ENCODE measurements around the gene KRT82. TPM values are rescaled to one million over a fixed set of nuclear protein-coding genes. Genes with fewer than 3 reads are reported as not detected.
"Not testable (repeated sequence)": the region's sequence is repeated elsewhere in the genome, so short reads cannot be mapped to it uniquely, and the experiment has no call there.

Gene KRT82
- total and polyA plus RNA-seq, 4 experiments from 2014 or later: not detected

DNA sequence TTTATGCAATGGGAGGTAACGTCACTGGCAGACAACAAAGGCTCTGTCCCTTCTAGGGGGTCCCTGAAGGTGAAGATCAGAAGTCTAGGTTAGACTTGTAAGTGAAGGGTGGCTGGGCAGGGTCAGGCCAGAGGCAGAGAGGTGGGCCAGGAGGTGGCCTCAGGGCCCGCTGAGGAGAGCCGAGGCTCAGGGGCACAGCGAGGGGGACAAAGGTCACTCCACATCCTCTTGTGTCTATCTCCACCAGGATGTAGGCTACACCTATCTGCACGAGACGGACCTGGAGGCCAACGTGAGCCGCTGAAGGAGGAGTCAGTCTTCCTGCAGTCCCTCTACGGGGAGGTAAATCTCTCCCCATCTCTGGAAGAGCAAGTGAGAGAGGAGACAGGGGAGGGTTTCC is 59.1 kb downstream of the KRT82 start:
- no peaks in the 10 kb centered on the region for H3K36me3 ChIP-seq (ENCODE audit: insufficient read depth, low read length)
- no peaks in the 10 kb centered on the region for H3K36me3 Mint-ChIP-seq

DNA sequence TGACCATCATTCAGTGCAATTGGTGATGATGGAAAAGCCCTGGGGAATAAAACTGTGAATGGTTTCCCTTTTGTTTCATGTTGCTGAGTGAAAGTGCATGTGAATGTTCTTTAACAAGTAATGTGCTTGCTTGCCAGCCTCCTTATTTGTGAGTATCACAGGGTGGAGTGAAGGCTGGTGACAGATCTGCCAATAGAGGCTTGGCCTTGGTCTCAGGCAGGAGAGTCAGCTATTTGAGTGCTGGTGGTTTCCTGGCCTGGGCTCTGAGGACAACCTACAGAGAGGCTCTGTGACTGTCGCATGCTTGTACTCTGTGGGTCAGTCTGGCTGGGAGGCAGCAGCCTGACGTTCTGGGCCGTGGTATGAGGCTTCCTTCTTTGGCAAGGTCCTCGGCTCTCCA is 59.5 kb downstream of the KRT82 start:
- Histone ChIP-seq H3K4me1 (ENCODE audit: insufficient read depth, low read length) (peaks cover 10% of the 10 kb centered on the region), H3K36me3 (ENCODE audit: insufficient read depth, low read length) (no peaks in the 10 kb centered on the region), H3K9me3 (ENCODE audit: control insufficient read depth in 1 of 2, low read length in 2 of 2) (no peaks in the 10 kb centered on the region), H3K4me3 (ENCODE audit: low read length in 2 of 2) (no peak overlapping the region), H3K27me3 (ENCODE audit: insufficient read depth, low read length) (no peaks in the 10 kb centered on the region), H3K27ac (ENCODE audit: low read depth, low read length) (no peak overlapping the region)
- intact Hi-C loops (cut with micrococcal nuclease): no loop called here
- Mint-ChIP-seq H3K27me3 (peaks cover 2 to 5% of the 10 kb centered on the region in 2 donors), H3K4me1 (peaks cover under 1 to 9% (median 7%) of the 10 kb centered on the region in 4 donors), H3K27ac (no peak overlapping the region), H3K36me3 (no peaks in the 10 kb centered on the region), H3K9me3 (peaks cover 0 to 3% (median 0%) of the 10 kb centered on the region in 8 donors), H3K4me3 (no peak overlapping the region)
- POLR2A ChIA-PET (ENCODE audit: partially characterized antibody): no interaction called here
- no peak for DNase-seq
- CTCF ChIA-PET (ENCODE audit: partially characterized antibody): no interaction called here

More for the DNA sequence above, 59.1 kb downstream of the KRT82 start:
- H3K4me1 ChIP-seq (ENCODE audit: insufficient read depth, low read length): peaks cover 14% of the 10 kb centered on the region
- Mint-ChIP-seq H3K27me3 (peaks cover 2 to 5% of the 10 kb centered on the region in 2 donors), H3K4me3 (no peak overlapping the region), H3K9me3 (peaks cover 0 to 3% (median 0%) of the 10 kb centered on the region in 8 donors), H3K27ac (no peak overlapping the region), H3K4me1 (peaks cover 5 to 12% (median 11%) of the 10 kb centered on the region in 4 donors)
- H3K4me3 ChIP-seq (ENCODE audit: low read length in 2 of 2): no peak overlapping the region
- H3K9me3 ChIP-seq (ENCODE audit: control insufficient read depth in 1 of 2, low read length in 2 of 2): no peaks in the 10 kb centered on the region
- ChIA-PET POLR2A (ENCODE audit: partially characterized antibody) (interaction anchor here (1.0 kb wide), 1 partner anchor 15 kb away, joined by 3 read pairs; no protein-coding TSS in a partner anchor), CTCF (ENCODE audit: partially characterized antibody) (interaction anchor here (1.7 kb wide), 1 partner anchor 15 kb away, joined by 4 read pairs; no protein-coding TSS in a partner anchor)
- DNase-seq: no peak
- H3K27ac ChIP-seq (ENCODE audit: low read depth, low read length): no peak overlapping the region
- intact Hi-C loops (cut with micrococcal nuclease): no loop called here
- H3K27me3 ChIP-seq (ENCODE audit: insufficient read depth, low read length): no peaks in the 10 kb centered on the region

DNA sequence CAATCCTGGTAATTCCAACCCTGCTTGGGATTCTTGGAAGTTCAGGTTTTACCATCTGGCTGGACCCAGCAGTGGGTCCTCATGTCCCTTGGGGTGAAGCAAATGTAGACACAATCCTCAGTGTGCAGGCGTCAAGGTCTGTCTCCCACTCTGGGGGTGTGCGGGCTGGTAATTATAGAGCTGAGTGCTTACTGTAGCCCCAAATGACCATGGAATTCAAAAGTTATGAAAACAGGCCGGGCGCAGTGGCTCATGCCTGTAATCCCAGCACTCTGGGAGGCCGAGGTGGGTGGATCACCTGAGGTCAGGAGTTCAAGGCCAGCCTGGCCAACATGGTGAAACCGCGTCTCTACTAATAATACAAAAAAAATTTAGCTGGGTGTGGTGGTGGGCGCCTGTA is 61.1 kb downstream of the KRT82 start:
- H3K9me3 Mint-ChIP-seq; H3K27ac Mint-ChIP-seq; intact Hi-C loops (cut with micrococcal nuclease); H3K27me3 Mint-ChIP-seq; CTCF ChIA-PET (ENCODE audit: partially characterized antibody); H3K4me1 ChIP-seq (ENCODE audit: insufficient read depth, low read length); H3K36me3 Mint-ChIP-seq; H3K27ac ChIP-seq (ENCODE audit: low read depth, low read length); H3K4me1 Mint-ChIP-seq; H3K4me3 Mint-ChIP-seq; H3K4me3 ChIP-seq (ENCODE audit: low read length in 2 of 2); H3K27me3 ChIP-seq (ENCODE audit: insufficient read depth, low read length); H3K36me3 ChIP-seq (ENCODE audit: insufficient read depth, low read length); H3K9me3 ChIP-seq (ENCODE audit: control insufficient read depth in 1 of 2, low read length in 2 of 2); POLR2A ChIA-PET (ENCODE audit: partially characterized antibody); DNase-seq: not testable (repeated sequence)

DNA sequence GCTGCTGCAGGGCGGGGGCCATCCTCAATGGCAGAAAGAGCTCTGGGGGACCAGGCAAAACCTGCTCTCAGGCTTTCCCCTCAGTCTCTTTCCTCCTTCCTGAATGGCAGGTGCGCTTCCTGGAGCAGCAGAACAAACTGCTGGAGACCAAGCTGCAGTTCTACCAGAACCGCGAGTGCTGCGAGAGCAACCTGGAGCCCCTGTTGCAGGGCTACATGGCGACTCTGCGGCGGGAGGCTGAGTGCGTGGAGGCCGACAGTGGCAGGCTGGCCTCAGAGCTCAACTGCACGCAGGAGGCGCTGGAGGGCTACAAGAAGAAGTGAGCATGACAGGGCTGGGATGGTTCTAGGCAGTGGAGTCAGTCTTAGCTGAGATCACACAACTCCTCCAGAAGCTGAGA is 62.0 kb downstream of the KRT82 start:
- Mint-ChIP-seq H3K27me3 (peaks cover 4 to 6% of the 10 kb centered on the region in 2 donors), H3K36me3 (no peaks in the 10 kb centered on the region), H3K4me3 (no peak overlapping the region), H3K9me3 (peaks cover 0 to 3% (median 0%) of the 10 kb centered on the region in 8 donors), H3K4me1 (peaks cover 0 to under 1% (median 0%) of the 10 kb centered on the region in 4 donors), H3K27ac (no peak overlapping the region)
- DNase-seq: no peak
- H3K4me1 ChIP-seq (ENCODE audit: insufficient read depth, low read length): no peaks in the 10 kb centered on the region
- CTCF ChIA-PET (ENCODE audit: partially characterized antibody): interaction anchor here (1.0 kb wide), 1 partner anchor 27 kb away, joined by 3 read pairs; no protein-coding TSS in a partner anchor
- H3K27ac ChIP-seq (ENCODE audit: low read depth, low read length): no peak overlapping the region
- H3K4me3 ChIP-seq (ENCODE audit: low read length in 2 of 2): no peak overlapping the region
- no peaks in the 10 kb centered on the region for H3K36me3 ChIP-seq (ENCODE audit: insufficient read depth, low read length)
- H3K27me3 ChIP-seq (ENCODE audit: insufficient read depth, low read length): no peaks in the 10 kb centered on the region
- intact Hi-C loops (cut with micrococcal nuclease): no loop called here
- POLR2A ChIA-PET (ENCODE audit: partially characterized antibody): no interaction called here
- H3K9me3 ChIP-seq (ENCODE audit: control insufficient read depth in 1 of 2, low read length in 2 of 2): no peaks in the 10 kb centered on the region

Other genes with a start within 250 kb of the KRT82 start
- not detected for gene KRT80, start 214.3 kb downstream of the KRT82 start, total RNA-seq
- gene KRT80, start 214.3 kb downstream of the KRT82 start, polyA plus RNA-seq: not detected
- not detected for gene KRT7, start 173.1 kb downstream of the KRT82 start, total RNA-seq
- not detected for gene KRT7, start 173.1 kb downstream of the KRT82 start, polyA plus RNA-seq
- not detected for gene KRT86, start 131.7 kb downstream of the KRT82 start, total RNA-seq
- not detected for gene KRT86, start 131.7 kb downstream of the KRT82 start, polyA plus RNA-seq
- not detected for gene KRT81, start 114.8 kb downstream of the KRT82 start, total RNA-seq
- gene KRT81, start 114.8 kb downstream of the KRT82 start, polyA plus RNA-seq: not detected
- gene KRT83, start 84.9 kb downstream of the KRT82 start, total RNA-seq: not detected
- not detected for gene KRT83, start 84.9 kb downstream of the KRT82 start, polyA plus RNA-seq
- not detected for gene KRT85, start 38.9 kb downstream of the KRT82 start, total RNA-seq
- not detected for gene KRT85, start 38.9 kb downstream of the KRT82 start, polyA plus RNA-seq
- gene KRT84, start 20.7 kb downstream of the KRT82 start, total RNA-seq: not detected
- gene KRT84, start 20.7 kb downstream of the KRT82 start, polyA plus RNA-seq: not detected
- gene KRT75, start 28.0 kb upstream of the KRT82 start, total RNA-seq: not detected
- not detected for gene KRT75, start 28.0 kb upstream of the KRT82 start, polyA plus RNA-seq
- gene KRT6B, start 45.8 kb upstream of the KRT82 start, total RNA-seq: not detected
- gene KRT6B, start 45.8 kb upstream of the KRT82 start, polyA plus RNA-seq: not detected
- gene KRT6C, start 67.5 kb upstream of the KRT82 start, total RNA-seq: not detected
- not detected for gene KRT6C, start 67.5 kb upstream of the KRT82 start, polyA plus RNA-seq
- gene KRT6A, start 86.9 kb upstream of the KRT82 start, total RNA-seq: not detected
- not detected for gene KRT6A, start 86.9 kb upstream of the KRT82 start, polyA plus RNA-seq
- not detected for gene KRT5, start 114.1 kb upstream of the KRT82 start, total RNA-seq
- not detected for gene KRT5, start 114.1 kb upstream of the KRT82 start, polyA plus RNA-seq
- gene KRT71, start 146.8 kb upstream of the KRT82 start, total RNA-seq: not detected
- not detected for gene KRT71, start 146.8 kb upstream of the KRT82 start, polyA plus RNA-seq
- gene KRT74, start 167.5 kb upstream of the KRT82 start, total RNA-seq: not detected
- gene KRT74, start 167.5 kb upstream of the KRT82 start, polyA plus RNA-seq: not detected
- gene KRT72, start 195.1 kb upstream of the KRT82 start, total RNA-seq: 1 to 10 TPM; 7.7 to 8.4 TPM
- gene KRT72, start 195.1 kb upstream of the KRT82 start, polyA plus RNA-seq: not detected
- 1 to 10 TPM; 5.7 to 6.0 TPM for gene KRT73, start 212.2 kb upstream of the KRT82 start, total RNA-seq
- gene KRT73, start 212.2 kb upstream of the KRT82 start, polyA plus RNA-seq: 1 to 10 TPM; 1.2 to 1.3 TPM
- under 1 TPM; 0.23 to 0.39 TPM for gene KRT2, start 245.9 kb upstream of the KRT82 start, total RNA-seq
- under 1 TPM; 0.08 to 0.20 TPM for gene KRT2, start 245.9 kb upstream of the KRT82 start, polyA plus RNA-seq

Measured in CD4-positive, alpha-beta memory T cell (primary cell).